Neural cell (in vitro differentiated cells): ENCODE measurements around the gene ZNF680. TPM values are rescaled to one million over a fixed set of nuclear protein-coding genes. Genes with fewer than 3 reads are reported as not detected.

Experiments
- H2AFZ ChIP-seq: fragments of 200-600, 300-800 bp; sonication (generic), shearing (Covaris generic); 2 replicates; pipeline ENCODE4 v1.6.0; 2014; ENCODE audit warnings: low read depth, mild to moderate bottlenecking, antibody characterized with exemption, low read length, moderate library complexity
- H3F3A ChIP-seq: fragments of 200-600 bp; shearing (Covaris generic); 2 replicates; pipeline ENCODE4 v1.6.1; 2016; ENCODE audit warnings: mild to moderate bottlenecking, moderate library complexity, mixed read lengths, antibody characterized with exemption, low read length; ENCODE audit not compliant: insufficient read depth, poor library complexity, severe bottlenecking
- H3K27ac ChIP-seq: fragments of 200-600, 300-800 bp; sonication (generic), shearing (Covaris generic); 2 replicates; pipeline ENCODE4 v1.5.1; 2014; ENCODE audit warnings: mild to moderate bottlenecking, low read length, moderate library complexity
- H3K27me3 ChIP-seq: fragments of 300-800, 200-600 bp; sonication (generic), shearing (Covaris generic); 2 replicates; pipeline ENCODE4 v1.6.0; 2014; ENCODE audit warnings: mild to moderate bottlenecking, low read depth, low read length, moderate library complexity; ENCODE audit not compliant: insufficient read depth
- H3K36me3 ChIP-seq: fragments of 300-800, 200-600 bp; sonication (generic), shearing (Covaris generic); 2 replicates; pipeline ENCODE4 v1.5.1; 2014; ENCODE audit warnings: mild to moderate bottlenecking, antibody characterized with exemption, low read length, moderate library complexity; ENCODE audit not compliant: insufficient read depth
- H3K4me2 ChIP-seq: fragments of 300-800, 200-600 bp; sonication (generic), shearing (Covaris generic); 2 replicates; pipeline ENCODE4 v1.6.0; 2014; ENCODE audit warnings: mild to moderate bottlenecking, low read length
- H3K4me3 ChIP-seq: fragments of 300-800, 200-600 bp; sonication (generic), shearing (Covaris generic); 2 replicates; pipeline ENCODE4 v1.5.1; 2014; ENCODE audit warnings: mild to moderate bottlenecking, low read length, moderate library complexity
- H3K79me2 ChIP-seq: fragments of 200-600 bp; shearing (Covaris generic); replicated peaks from 2 replicates; pipeline ENCODE4 v1.6.0; 2014; ENCODE audit warnings: mild to moderate bottlenecking, low read length, moderate library complexity; ENCODE audit not compliant: insufficient read depth
- H3K9ac ChIP-seq: fragments of 300-800, 200-600 bp; sonication (generic), shearing (Covaris generic); 2 replicates; pipeline ENCODE4 v1.6.1; 2016; ENCODE audit warnings: mild to moderate bottlenecking, low read length, mixed read lengths
- H3K9me2 ChIP-seq: fragments of 200-600 bp; shearing (Covaris generic); 2 replicates; pipeline ENCODE4 v1.6.1; 2016; ENCODE audit warnings: mild to moderate bottlenecking, low read length, mixed read lengths; ENCODE audit not compliant: insufficient read depth
- H3K9me3 ChIP-seq: fragments of 200-600, 300-800 bp; sonication (generic), shearing (Covaris generic); 2 replicates; pipeline ENCODE4 v1.6.1; 2016; ENCODE audit warnings: mild to moderate bottlenecking, mixed run types, low read length, moderate library complexity, mixed read lengths
- H4K20me1 ChIP-seq: fragments of 200-600 bp; shearing (Covaris generic); 2 replicates; pipeline ENCODE4 v1.6.1; 2016; ENCODE audit warnings: mild to moderate bottlenecking, mixed run types; ENCODE audit not compliant: insufficient read depth
- CTCF ChIP-seq: fragments of 450-650 bp; IDR thresholded peaks from 2 replicates; pipeline ENCODE4 v1.5.1; 2014; ENCODE audit warnings: antibody characterized with exemption, mild to moderate bottlenecking, moderate library complexity; ENCODE audit not compliant: poor library complexity, severe bottlenecking
- EP300 ChIP-seq: fragments of 450-650 bp; conservative IDR thresholded peaks from 2 replicates; pipeline ENCODE4 v1.6.1; 2014; ENCODE audit warnings: antibody characterized with exemption, mild to moderate bottlenecking, moderate library complexity; ENCODE audit not compliant: poor library complexity, severe bottlenecking
- EZH2 ChIP-seq: fragments of 200-600, 300-800 bp; shearing (Covaris generic), sonication (generic); IDR thresholded peaks from 2 replicates; pipeline ENCODE4 v1.6.1; 2014; ENCODE audit warnings: antibody characterized with exemption, low read length, borderline replicate concordance, mild to moderate bottlenecking; ENCODE audit not compliant: insufficient read depth, poor library complexity, severe bottlenecking
- MXI1 ChIP-seq: fragments of 450-650 bp; conservative IDR thresholded peaks from 2 replicates; pipeline ENCODE4 v1.6.1; 2014; ENCODE audit warnings: antibody characterized with exemption, mild to moderate bottlenecking; ENCODE audit not compliant: poor library complexity, severe bottlenecking
- POLR2AphosphoS5 ChIP-seq: IDR thresholded peaks from 2 replicates; pipeline ENCODE4 v1.6.1; 2012
- RAD21 ChIP-seq: fragments of 450-650 bp; conservative IDR thresholded peaks from 2 replicates; pipeline ENCODE4 v1.6.1; 2014; ENCODE audit warnings: antibody characterized with exemption, mild to moderate bottlenecking, moderate library complexity
- REST ChIP-seq: IDR thresholded peaks from 2 replicates; pipeline ENCODE4 v1.6.1; 2012; ENCODE audit warnings: borderline replicate concordance
- SMC3 ChIP-seq: fragments of 450-650 bp; conservative IDR thresholded peaks from 2 replicates; pipeline ENCODE4 v1.6.1; 2014; ENCODE audit warnings: antibody characterized with exemption, mild to moderate bottlenecking, moderate library complexity; ENCODE audit not compliant: poor library complexity
- TAF1 ChIP-seq: IDR thresholded peaks from 2 replicates; pipeline ENCODE4 v1.6.1; 2012; ENCODE audit warnings: low read depth
- polyA plus RNA-seq: library from polyadenylated mRNA; depleted of rRNA; stranded (reverse); fragments of >200 nt; gene quantifications from 2 replicates; pipeline ENCODE4 v1.2.3, GENCODE V29; 2014

Gene ZNF680
- polyA plus RNA-seq, 1 donor from 2014 or later: 0.32 TPM

GRCh38 chr7:64485623-64486022, 77.2 kb downstream of the ZNF680 start:
- Histone ChIP-seq H3K27ac (no peak overlapping the region), H3K4me3 (no peak overlapping the region), H3K27me3 (no peaks in the 10 kb centered on the region), H3K9ac (no peak overlapping the region), H2AFZ (no peak overlapping the region), H3K9me2 (no peaks in the 10 kb centered on the region), H3K36me3 (no peaks in the 10 kb centered on the region), H3K79me2 (no peaks in the 10 kb centered on the region), H3F3A (no peaks in the 10 kb centered on the region), H4K20me1 (no peaks in the 10 kb centered on the region), H3K4me2 (no peak overlapping the region), H3K9me3 (peaks cover 3% of the 10 kb centered on the region)
- TF ChIP-seq SMC3: no peak
- no peak for TF ChIP-seq POLR2AphosphoS5
- TF ChIP-seq EP300: no peak
- TF ChIP-seq REST: no peak
- no peak for TF ChIP-seq EZH2
- TF ChIP-seq MXI1: no peak
- TF ChIP-seq CTCF: no peak
- no peak for TF ChIP-seq RAD21
- TF ChIP-seq TAF1: no peak

Other genes with a start within 250 kb of the ZNF680 start
- gene ZNF736, start 249.1 kb downstream of the ZNF680 start, polyA plus RNA-seq: 0.04 and 1.7 TPM in 2 replicates
- gene ZNF107, start 103.1 kb upstream of the ZNF680 start, polyA plus RNA-seq: 7.9 and 8.0 TPM in 2 replicates
- 40.2 and 50.4 TPM in 2 replicates for gene ZNF138, start 231.4 kb upstream of the ZNF680 start, polyA plus RNA-seq